Measurements from ENCODE around the gene SOWAHC. TPM values are rescaled to one million over a fixed set of nuclear protein-coding genes. Genes with fewer than 3 reads are reported as not detected.

The SOWAHC gene
- total RNA-seq, 1 experiment from 2014 or later: 21.4 TPM

DNA sequence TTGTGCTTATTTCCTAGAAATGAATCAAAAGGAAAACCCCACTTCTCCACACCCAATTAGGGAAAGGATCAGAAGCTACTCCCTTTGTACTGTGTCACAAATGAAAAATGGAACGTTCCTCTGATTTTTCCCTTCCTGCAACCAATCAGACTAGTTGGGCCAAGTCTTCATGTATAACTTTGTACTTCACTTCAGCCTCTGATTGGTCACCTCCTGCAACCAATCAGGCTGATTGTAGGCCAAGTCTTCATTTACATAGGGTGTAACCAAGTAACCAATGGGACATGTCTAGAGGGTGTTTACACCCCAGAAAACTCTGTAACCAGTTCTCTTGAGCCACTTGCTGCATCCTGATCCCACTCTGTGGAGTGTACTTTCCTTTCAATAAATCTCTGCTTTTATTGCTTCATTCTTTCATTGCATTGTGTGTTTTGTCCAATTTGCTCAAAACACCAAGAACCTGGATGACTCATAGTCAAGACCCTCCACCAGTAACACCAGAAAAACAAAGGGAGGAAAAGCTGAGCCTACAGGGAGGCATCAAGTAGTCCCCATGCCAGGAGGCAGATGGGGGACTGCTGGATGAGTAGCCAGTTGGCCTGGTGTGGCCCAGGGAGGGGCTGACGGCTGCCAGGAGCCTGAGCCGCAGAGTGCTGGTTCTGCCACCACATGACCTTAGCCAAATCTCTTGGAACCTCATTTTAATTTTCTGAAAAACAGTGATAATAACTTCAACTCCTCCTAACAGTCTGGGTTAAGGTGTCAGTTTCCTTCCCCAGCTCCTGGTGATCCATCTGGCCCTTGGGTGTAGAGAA lies 46.1 kb downstream of the SOWAHC start:
- Mint-ChIP-seq H3K4me3 (ENCODE audit: unreplicated experiment) (no peak overlapping the region), H3K36me3 (ENCODE audit: insufficient read depth, unreplicated experiment) (no peaks in the 10 kb centered on the region), H3K27me3 (ENCODE audit: insufficient read depth, unreplicated experiment) (no peaks in the 10 kb centered on the region), H3K27ac (ENCODE audit: unreplicated experiment) (no peak overlapping the region), H3K9me3 (ENCODE audit: unreplicated experiment) (no peaks in the 10 kb centered on the region), H3K4me1 (ENCODE audit: low read depth, unreplicated experiment) (peaks cover 13% of the 10 kb centered on the region)
- no peak overlapping the region for H3K4me3 ChIP-seq (ENCODE audit: low read depth, low read length)
- H3K9me3 ChIP-seq: no peaks in the 10 kb centered on the region
- POLR2A ChIA-PET: no interaction called here
- intact Hi-C loops (cut with micrococcal nuclease; ENCODE audit: unreplicated experiment): loop anchor here (1.0 kb wide), 1 partner anchor 16 kb away; no protein-coding TSS in a partner anchor
- no peaks in the 10 kb centered on the region for H3K36me3 ChIP-seq (ENCODE audit: control insufficient read depth, insufficient read depth, low read length)
- BruUV-seq (replicated peaks): no TSS peak
- H3K4me1 ChIP-seq: peaks cover 13% of the 10 kb centered on the region
- no peak for TF ChIP-seq CTCF (IDR thresholded peaks at IDR 0.05; ENCODE audit: insufficient read depth in 1 of 2, low read depth in 1 of 2, low read length in 1 of 2, severe bottlenecking in 1 of 2, unreplicated experiment in 1 of 2)
- CTCF ChIA-PET: no interaction called here
- DNase-seq: peak; percentile 32 to 59
- H3K27me3 ChIP-seq (replicated peaks; ENCODE audit: control insufficient read depth, insufficient read depth, low read length): no peaks in the 10 kb centered on the region

DNA sequence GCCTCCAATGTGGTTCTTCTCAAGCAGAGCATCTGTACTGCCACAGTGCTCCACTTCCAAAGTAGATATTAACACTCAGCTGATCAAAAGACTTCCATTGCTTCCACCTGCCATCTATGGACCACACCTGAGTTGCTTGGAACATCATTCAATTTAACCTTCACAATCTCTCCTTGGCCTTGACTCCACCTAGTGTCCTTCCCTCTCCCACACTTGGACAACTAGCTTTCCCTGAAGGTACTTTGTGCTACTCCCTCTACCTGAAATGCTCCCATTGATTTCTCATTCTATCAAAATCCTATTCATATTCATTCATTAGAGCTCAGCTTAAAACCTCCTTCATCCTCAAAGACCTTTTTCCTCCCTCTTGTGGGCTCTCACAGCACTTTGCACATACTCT lies 48.7 kb downstream of the SOWAHC start:
- Histone ChIP-seq H3K9me3 (no peaks in the 10 kb centered on the region), H3K4me3 (ENCODE audit: low read depth, low read length) (no peak overlapping the region), H3K27me3 (replicated peaks; ENCODE audit: control insufficient read depth, insufficient read depth, low read length) (no peaks in the 10 kb centered on the region), H3K4me1 (peaks cover 13% of the 10 kb centered on the region), H3K36me3 (ENCODE audit: control insufficient read depth, insufficient read depth, low read length) (no peaks in the 10 kb centered on the region)
- POLR2A ChIA-PET: interaction anchor here (1.2 to 1.3 kb wide), 2 partner anchors 18 to 49 kb away, joined by 3 read pairs; partner anchors contain the start of gene SOWAHC
- Mint-ChIP-seq H3K27ac (ENCODE audit: unreplicated experiment) (no peak overlapping the region), H3K36me3 (ENCODE audit: insufficient read depth, unreplicated experiment) (no peaks in the 10 kb centered on the region), H3K9me3 (ENCODE audit: unreplicated experiment) (no peaks in the 10 kb centered on the region), H3K4me3 (ENCODE audit: unreplicated experiment) (no peak overlapping the region), H3K4me1 (ENCODE audit: low read depth, unreplicated experiment) (peaks cover 13% of the 10 kb centered on the region), H3K27me3 (ENCODE audit: insufficient read depth, unreplicated experiment) (no peaks in the 10 kb centered on the region)
- TF ChIP-seq CTCF (IDR thresholded peaks at IDR 0.05; ENCODE audit: insufficient read depth in 1 of 2, low read depth in 1 of 2, low read length in 1 of 2, severe bottlenecking in 1 of 2, unreplicated experiment in 1 of 2): peak; percentile 72 to 80
- CTCF ChIA-PET: interaction anchor here (0.5 to 1.9 kb wide), 18 partner anchors 9 to 276 kb away, joined by 3 to 48 read pairs (median 5); partner anchors contain the start of genes SEPTIN10 and SOWAHC
- intact Hi-C loops (cut with micrococcal nuclease; ENCODE audit: unreplicated experiment): loop anchor here (1.0 kb wide), 4 partner anchors 49 to 147 kb away; partner anchors contain the start of gene SOWAHC
- peak in 1 of 2 experiments; percentile 71 for DNase-seq
- no TSS peak for BruUV-seq (replicated peaks)

GRCh38 chr2:109663721-109664120 lies 49.6 kb downstream of the SOWAHC start:
- no peaks in the 10 kb centered on the region for H3K27me3 Mint-ChIP-seq (ENCODE audit: insufficient read depth, unreplicated experiment)
- no peak for TF ChIP-seq CTCF (IDR thresholded peaks at IDR 0.05; ENCODE audit: insufficient read depth in 1 of 2, low read depth in 1 of 2, low read length in 1 of 2, severe bottlenecking in 1 of 2, unreplicated experiment in 1 of 2)
- H3K4me1 Mint-ChIP-seq (ENCODE audit: low read depth, unreplicated experiment): peaks cover 13% of the 10 kb centered on the region
- H3K9me3 ChIP-seq: no peaks in the 10 kb centered on the region
- intact Hi-C loops (cut with micrococcal nuclease; ENCODE audit: unreplicated experiment): loop anchor here (1.0 kb wide), 4 partner anchors 49 to 147 kb away; partner anchors contain the start of gene SOWAHC
- no peaks in the 10 kb centered on the region for H3K36me3 ChIP-seq (ENCODE audit: control insufficient read depth, insufficient read depth, low read length)
- no peak overlapping the region for H3K4me3 Mint-ChIP-seq (ENCODE audit: unreplicated experiment)
- H3K36me3 Mint-ChIP-seq (ENCODE audit: insufficient read depth, unreplicated experiment): no peaks in the 10 kb centered on the region
- ChIA-PET POLR2A (interaction anchor here (1.2 kb wide), 1 partner anchor 19 kb away, joined by 3 read pairs; no protein-coding TSS in a partner anchor), CTCF (interaction anchor here (1.0 to 1.9 kb wide), 5 partner anchors 19 to 118 kb away, joined by 3 to 48 read pairs (median 5); no protein-coding TSS in a partner anchor)
- peaks cover 13% of the 10 kb centered on the region for H3K4me1 ChIP-seq
- no peaks in the 10 kb centered on the region for H3K9me3 Mint-ChIP-seq (ENCODE audit: unreplicated experiment)
- H3K27me3 ChIP-seq (replicated peaks; ENCODE audit: control insufficient read depth, insufficient read depth, low read length): no peaks in the 10 kb centered on the region
- no TSS peak for BruUV-seq (replicated peaks)
- DNase-seq: no peak
- H3K27ac Mint-ChIP-seq (ENCODE audit: unreplicated experiment): no peak overlapping the region
- H3K4me3 ChIP-seq (ENCODE audit: low read depth, low read length): no peak overlapping the region

Data from Caco-2 (cell line).